Measurements from ENCODE around the gene GBGT1.

The GBGT1 gene

DNA sequence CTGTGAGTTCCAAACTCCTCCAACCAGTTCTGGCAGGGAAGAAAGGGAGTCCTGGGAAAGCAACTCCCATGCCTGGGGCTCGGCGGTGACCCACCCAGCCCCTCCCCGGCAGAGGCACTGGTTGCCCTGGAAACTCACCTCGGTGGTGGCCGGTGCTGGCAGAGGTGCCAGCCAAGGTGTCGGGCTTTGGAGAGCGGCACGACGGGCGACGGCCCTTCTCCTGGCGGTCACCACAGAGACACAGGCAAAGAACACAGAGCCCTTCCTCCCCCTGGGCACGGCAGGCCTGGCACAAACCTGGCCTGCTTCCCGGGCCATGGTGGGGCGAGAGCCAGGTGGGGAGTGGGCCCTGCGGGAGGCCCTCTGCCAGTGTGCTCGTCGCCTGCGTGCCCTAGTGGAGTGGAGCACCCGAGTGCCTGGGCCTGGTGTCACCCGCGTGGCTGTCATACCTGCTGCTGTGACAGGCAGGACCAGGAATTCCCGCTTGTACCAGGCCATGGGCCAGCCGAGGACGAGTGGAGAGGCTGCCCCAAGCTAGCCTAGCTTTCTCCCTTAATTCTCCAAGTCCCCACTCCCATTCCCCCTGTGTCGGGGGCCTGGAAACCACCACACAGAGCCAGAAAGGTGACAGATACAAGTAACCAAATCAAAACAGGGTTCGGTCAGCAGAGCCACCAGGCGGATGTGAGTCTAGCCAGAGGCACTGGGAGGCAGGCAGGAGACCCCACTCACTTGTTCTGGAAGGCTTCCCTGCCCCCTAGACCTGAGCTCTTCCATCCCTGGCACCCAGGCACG lies 34.5 kb downstream of the GBGT1 start:
- TF ChIP-seq, protein P1, sequence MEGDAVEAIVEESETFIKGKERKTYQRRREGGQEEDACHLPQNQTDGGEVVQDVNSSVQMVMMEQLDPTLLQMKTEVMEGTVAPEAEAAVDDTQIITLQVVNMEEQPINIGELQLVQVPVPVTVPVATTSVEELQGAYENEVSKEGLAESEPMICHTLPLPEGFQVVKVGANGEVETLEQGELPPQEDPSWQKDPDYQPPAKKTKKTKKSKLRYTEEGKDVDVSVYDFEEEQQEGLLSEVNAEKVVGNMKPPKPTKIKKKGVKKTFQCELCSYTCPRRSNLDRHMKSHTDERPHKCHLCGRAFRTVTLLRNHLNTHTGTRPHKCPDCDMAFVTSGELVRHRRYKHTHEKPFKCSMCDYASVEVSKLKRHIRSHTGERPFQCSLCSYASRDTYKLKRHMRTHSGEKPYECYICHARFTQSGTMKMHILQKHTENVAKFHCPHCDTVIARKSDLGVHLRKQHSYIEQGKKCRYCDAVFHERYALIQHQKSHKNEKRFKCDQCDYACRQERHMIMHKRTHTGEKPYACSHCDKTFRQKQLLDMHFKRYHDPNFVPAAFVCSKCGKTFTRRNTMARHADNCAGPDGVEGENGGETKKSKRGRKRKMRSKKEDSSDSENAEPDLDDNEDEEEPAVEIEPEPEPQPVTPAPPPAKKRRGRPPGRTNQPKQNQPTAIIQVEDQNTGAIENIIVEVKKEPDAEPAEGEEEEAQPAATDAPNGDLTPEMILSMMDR (IDR thresholded peaks at IDR 0.05; ENCODE audit: insufficient read depth, low read depth, low read length, missing control alignments), result no peak
- no peak for DNase-seq (ENCODE audit: low read depth)
- no peak overlapping the region for H3K4me3 ChIP-seq (ENCODE audit: low read depth, low read length)

DNA sequence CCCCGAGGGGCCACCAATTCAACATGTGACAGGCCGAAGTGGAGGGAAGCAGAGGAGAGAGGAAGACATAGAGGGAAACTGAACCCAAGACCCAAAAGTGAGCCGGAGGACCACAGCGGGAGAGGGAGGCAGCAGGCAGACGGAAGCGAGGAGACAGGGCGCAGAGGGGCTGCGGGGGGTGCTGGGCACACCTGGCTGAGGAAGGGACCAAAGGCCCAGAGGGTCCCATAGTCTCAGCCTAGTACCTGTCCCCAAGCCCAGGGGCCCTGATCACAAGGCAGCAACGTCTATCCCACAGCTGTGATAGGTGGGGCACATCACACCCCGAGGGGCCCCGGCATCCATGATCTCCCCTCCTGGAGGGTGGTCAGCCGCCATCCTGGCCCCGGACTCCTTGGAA lies 35.6 kb downstream of the GBGT1 start:
- TF ChIP-seq, protein P1 (IDR thresholded peaks at IDR 0.05; ENCODE audit: insufficient read depth, low read depth, low read length, missing control alignments), result no peak
- no peak for DNase-seq (ENCODE audit: low read depth)
- no peak overlapping the region for H3K4me3 ChIP-seq (ENCODE audit: low read depth, low read length)

DNA sequence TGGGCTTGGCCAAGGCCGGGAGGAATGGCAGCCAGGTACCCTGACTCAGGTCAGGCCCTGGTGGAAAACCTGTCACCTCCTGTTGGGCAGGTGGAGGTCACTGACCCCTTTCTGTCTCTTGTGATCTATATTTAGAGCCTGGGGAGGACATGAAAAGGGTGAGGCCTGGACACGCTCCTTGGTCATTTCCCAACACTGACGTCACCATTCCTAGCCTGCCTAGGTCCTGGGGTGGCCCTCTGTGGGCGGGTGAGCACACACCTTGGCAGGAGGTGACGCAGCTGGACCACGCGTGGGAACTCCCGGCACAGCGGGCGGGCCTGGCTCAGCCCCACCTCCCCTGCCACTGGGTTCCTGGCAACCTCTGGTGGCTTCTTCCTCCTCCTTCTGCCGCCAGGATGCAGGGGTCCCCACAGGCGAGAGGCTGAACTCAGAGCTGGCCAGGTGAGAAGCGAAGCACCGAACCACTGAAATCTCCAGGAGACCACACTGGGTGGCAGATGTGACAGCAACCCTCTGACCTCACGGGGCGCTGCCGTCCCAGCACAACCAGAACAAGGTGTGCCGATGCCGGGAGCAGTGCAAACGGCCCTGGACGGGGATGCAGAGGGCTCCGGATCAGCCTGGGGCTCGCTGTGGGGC lies 36.3 kb downstream of the GBGT1 start:
- DNase-seq (ENCODE audit: low read depth), result no peak
- no peak overlapping the region for H3K4me3 ChIP-seq (ENCODE audit: low read depth, low read length)
- TF ChIP-seq, protein P1 (IDR thresholded peaks at IDR 0.05; ENCODE audit: insufficient read depth, low read depth, low read length, missing control alignments), result no peak

DNA sequence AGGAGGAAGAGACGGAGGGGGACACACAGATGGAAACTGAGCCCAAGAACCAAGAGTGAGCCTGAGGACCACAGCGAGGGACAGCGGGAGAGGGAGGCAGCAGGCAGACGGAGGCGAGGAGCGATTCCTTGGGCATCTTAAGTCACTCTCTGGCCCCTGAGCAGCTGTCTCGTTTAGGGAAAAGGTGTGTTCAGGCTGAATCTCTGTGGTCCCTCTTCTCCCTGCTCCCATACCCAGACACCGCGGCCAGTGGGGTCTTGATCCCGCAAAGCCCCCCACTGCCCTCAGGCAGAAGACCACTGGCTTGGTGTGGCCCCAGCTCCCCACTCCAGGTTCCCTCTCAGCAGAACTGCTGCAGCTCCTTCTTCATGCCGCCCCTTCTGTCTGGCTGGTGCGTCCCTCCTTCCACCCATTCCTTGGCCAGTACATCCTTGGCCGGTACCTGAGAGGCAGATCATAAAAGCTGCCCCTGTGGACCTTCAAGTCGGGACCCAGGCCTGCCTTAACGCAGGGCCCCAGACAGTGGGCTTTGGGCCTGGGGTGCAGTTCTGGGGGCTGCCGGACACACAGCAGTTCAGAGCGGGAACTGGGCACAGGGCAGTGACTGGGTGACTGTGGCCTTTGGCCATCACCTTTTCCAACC lies 36.9 kb downstream of the GBGT1 start:
- peak overlapping the region; percentile 45 for H3K4me3 ChIP-seq (ENCODE audit: low read depth, low read length)
- TF ChIP-seq, protein P1 (IDR thresholded peaks at IDR 0.05; ENCODE audit: insufficient read depth, low read depth, low read length, missing control alignments), result no peak
- no peak for DNase-seq (ENCODE audit: low read depth)

DNA sequence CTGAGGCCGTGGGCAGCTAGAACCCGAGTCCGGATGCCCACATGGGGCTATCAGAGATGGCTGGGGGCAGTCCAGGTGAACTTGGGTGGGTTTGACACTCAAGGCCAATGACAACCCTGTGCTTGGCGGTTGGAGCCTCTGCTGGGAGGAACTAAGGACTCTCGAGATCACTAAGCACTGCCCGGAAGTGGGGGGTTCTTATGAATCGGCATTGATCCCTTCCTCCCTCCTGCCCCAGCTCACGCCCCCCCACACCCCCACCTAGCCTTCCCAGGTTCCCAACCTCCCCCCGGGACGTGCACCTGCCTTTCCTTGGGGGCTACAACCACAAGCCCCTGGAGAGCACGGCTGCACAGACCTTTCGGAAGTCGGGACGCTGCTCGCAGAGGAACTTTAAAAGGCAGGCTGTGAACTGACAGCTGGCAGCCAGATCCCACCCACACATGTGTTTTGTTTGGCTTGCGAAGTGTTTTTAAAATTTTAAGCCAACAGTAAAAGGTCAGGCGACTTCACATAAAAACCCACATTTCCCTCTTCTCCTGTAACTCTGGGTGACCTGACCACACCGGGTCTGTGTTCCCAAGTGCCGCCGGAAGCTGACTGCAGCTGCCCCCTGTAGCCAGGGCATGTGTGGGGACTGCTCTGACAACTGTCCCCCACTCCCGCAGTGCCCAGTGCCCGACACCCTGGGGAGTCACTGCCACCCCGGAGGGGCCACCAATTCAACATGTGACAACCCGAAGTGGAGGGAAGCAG lies 37.6 kb downstream of the GBGT1 start:
- TF ChIP-seq, protein P1 (IDR thresholded peaks at IDR 0.05; ENCODE audit: insufficient read depth, low read depth, low read length, missing control alignments), result no peak
- peak overlapping the region; percentile 45 for H3K4me3 ChIP-seq (ENCODE audit: low read depth, low read length)
- DNase-seq (ENCODE audit: low read depth), result peak; percentile 88

DNA sequence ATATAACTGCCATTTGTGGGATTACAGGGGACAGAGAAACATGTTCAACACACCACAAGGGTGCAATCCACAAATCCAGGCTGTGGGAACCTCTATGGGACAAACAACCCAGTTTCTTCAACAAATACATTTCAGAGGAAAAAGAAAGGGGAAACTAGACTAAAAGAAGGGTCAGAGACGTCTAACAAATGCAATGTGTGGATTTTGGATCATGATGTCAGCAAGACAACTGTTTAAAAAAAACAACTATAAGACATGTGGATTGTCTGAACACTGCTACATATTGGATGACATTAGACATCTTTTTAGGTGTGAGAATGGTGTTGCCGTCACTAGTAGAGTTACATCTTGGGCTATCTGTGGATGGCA lies 38.8 kb downstream of the GBGT1 start:
- H3K4me3 ChIP-seq (ENCODE audit: low read depth, low read length), result no peak overlapping the region
- TF ChIP-seq, protein P1 (IDR thresholded peaks at IDR 0.05; ENCODE audit: insufficient read depth, low read depth, low read length, missing control alignments), result no peak
- DNase-seq (ENCODE audit: low read depth), result no peak

Measured in GM12865 (cell line).